ENCODE data around the gene PDZD7. TPM values are rescaled to one million over a fixed set of nuclear protein-coding genes. Genes with fewer than 3 reads are reported as not detected.
A peak's percentile ranks its signal among the peaks of the same experiment; 100 is the strongest.

The PDZD7 gene
- total and polyA plus RNA-seq, 4 donors: 0.06 to 0.09 (median 0.07) TPM; not detected in 1

DNA sequence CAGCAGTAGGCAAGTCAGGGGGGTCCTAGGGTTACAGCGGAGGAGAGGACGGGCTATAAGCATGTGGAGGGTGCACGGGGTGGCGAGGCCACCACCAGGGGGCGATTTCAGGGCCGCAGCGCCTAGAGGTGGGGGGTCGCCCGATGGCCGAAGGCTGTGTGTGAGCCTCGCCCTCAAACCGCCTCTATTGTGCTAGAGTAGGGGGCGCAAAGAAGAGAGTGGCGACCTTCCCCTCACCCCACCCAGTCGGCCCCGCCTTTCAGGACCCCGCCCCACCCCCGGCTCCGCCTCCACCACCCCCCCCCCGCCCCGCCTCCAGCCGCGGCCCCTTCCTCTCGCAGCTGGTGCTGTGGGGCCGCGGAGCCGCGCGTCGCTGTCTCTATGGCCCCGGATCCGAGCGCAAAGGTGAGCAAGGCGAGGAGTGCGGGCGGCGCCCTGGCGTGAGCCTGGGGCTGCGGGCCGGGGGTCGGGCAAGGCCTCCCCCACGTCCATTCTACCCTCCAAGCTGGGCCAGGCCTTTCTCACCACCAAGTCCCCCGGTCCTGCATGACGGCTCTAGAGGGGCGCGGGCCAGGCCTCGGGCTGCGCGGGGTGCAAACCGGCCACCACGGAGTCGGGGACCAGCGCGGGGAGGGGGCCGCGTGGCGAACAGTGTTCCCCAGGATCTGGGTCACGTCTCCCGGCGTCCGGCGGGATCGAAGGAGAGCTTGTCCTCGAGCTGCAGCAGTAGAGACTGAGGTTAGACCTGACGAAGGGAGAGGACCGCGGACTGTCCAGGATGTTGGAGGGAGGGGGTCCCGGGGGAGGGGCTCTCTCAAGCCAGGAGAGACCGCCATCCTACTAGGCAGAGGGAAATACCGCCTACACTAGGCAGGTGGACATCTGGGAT lies 61.5 kb downstream of the PDZD7 start, which contains the start of gene SEMA4G:
Gene SEMA4G (plus strand): TSS at position 318 of the 889 bp plus-strand sequence. CDS start 3,409 bp downstream, outside the sequence.
- peak within 1 kb of the TSS; percentile 0 to 65 for H3K27ac ChIP-seq (ENCODE audit: low read depth in 1 of 2, low read length in 2 of 2)
- TF ChIP-seq YY1 (IDR thresholded peaks at IDR 0.05) (no peak), RAD21 (IDR thresholded peaks at IDR 0.05) (peak in 1 of 2 donors; percentile 23), TAF1 (conservative IDR thresholded peaks at IDR 0.05) (no peak), FOXA2 (IDR thresholded peaks at IDR 0.05) (no peak), FOXA1 (IDR thresholded peaks at IDR 0.05) (no peak)
- TF ChIP-seq, protein P1, sequence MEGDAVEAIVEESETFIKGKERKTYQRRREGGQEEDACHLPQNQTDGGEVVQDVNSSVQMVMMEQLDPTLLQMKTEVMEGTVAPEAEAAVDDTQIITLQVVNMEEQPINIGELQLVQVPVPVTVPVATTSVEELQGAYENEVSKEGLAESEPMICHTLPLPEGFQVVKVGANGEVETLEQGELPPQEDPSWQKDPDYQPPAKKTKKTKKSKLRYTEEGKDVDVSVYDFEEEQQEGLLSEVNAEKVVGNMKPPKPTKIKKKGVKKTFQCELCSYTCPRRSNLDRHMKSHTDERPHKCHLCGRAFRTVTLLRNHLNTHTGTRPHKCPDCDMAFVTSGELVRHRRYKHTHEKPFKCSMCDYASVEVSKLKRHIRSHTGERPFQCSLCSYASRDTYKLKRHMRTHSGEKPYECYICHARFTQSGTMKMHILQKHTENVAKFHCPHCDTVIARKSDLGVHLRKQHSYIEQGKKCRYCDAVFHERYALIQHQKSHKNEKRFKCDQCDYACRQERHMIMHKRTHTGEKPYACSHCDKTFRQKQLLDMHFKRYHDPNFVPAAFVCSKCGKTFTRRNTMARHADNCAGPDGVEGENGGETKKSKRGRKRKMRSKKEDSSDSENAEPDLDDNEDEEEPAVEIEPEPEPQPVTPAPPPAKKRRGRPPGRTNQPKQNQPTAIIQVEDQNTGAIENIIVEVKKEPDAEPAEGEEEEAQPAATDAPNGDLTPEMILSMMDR (IDR thresholded peaks at IDR 0.05; ENCODE audit: low read depth, low read length, missing input control): peak; percentile 41
- WGBS: 1% methylated on average over 70 of the region's 70 CpGs
- peak within 1 kb of the TSS; percentile 10 to 18 for H3K9ac ChIP-seq (ENCODE audit: low read depth in 1 of 2, low read length in 2 of 2)
- H3K9me3 ChIP-seq (ENCODE audit: control insufficient read depth in 4 of 4, low read length in 3 of 4): no peaks in the 10 kb centered on the region
- H3K27me3 ChIP-seq (ENCODE audit: control insufficient read depth in 4 of 4, insufficient read depth in 4 of 4, low read length in 3 of 4): no peaks in the 10 kb centered on the region
- H3K4me1 ChIP-seq (ENCODE audit: control insufficient read depth in 4 of 4, insufficient read depth in 4 of 4, low read length in 3 of 4): peaks cover 17 to 53% (median 39%) of the 10 kb centered on the region in 4 donors
- H3K4me3 ChIP-seq (ENCODE audit: low read depth in 1 of 3, low read length in 3 of 3): peak within 1 kb of the TSS; percentile 64 to 86 (median 77)
- H3K36me3 ChIP-seq (ENCODE audit: control insufficient read depth in 4 of 4, insufficient read depth in 3 of 4, low read depth in 1 of 4, low read length in 3 of 4): peaks cover 0 to 6% (median 1%) of the 10 kb centered on the region in 4 donors
- peak; percentile 65 for DNase-seq (ENCODE audit: low spot score)

DNA sequence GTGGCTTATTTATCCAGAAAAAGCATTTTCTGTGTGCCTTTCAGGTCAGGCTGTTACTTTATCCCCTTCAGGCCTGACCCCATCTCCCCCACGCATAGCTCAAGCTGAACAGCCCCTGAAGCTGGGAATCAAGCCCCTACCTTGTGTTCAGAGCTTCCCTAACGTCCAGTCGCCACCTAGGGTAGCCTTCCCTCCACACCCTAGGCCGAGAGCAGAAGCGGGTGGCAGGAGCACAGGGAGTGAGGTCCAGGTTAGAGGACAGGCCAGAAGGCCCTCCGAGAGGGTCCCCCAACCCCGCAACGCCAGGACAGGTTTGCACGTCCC lies 62.1 kb downstream of the PDZD7 start:
- H3K27ac ChIP-seq (ENCODE audit: low read depth in 1 of 2, low read length in 2 of 2): no peak overlapping the region
- no peaks in the 10 kb centered on the region for H3K9me3 ChIP-seq (ENCODE audit: control insufficient read depth in 4 of 4, low read length in 3 of 4)
- TF ChIP-seq HNF4A (conservative IDR thresholded peaks at IDR 0.05) (no peak), FOXA2 (IDR thresholded peaks at IDR 0.05) (no peak)
- TF ChIP-seq, protein P2, sequence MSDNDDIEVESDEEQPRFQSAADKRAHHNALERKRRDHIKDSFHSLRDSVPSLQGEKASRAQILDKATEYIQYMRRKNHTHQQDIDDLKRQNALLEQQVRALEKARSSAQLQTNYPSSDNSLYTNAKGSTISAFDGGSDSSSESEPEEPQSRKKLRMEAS (IDR thresholded peaks at IDR 0.05): no peak
- DNase-seq (ENCODE audit: low spot score): no peak
- no peaks in the 10 kb centered on the region for H3K27me3 ChIP-seq (ENCODE audit: control insufficient read depth in 4 of 4, insufficient read depth in 4 of 4, low read length in 3 of 4)
- H3K4me3 ChIP-seq (ENCODE audit: low read depth in 1 of 3, low read length in 3 of 3): peak overlapping the region; percentile 27 to 77 (median 40)
- peaks cover 0 to 3% (median 0%) of the 10 kb centered on the region in 4 donors for H3K36me3 ChIP-seq (ENCODE audit: control insufficient read depth in 4 of 4, insufficient read depth in 3 of 4, low read depth in 1 of 4, low read length in 3 of 4)
- peaks cover 17 to 59% (median 45%) of the 10 kb centered on the region in 4 donors for H3K4me1 ChIP-seq (ENCODE audit: control insufficient read depth in 4 of 4, insufficient read depth in 4 of 4, low read length in 3 of 4)
- H3K9ac ChIP-seq (ENCODE audit: low read depth in 1 of 2, low read length in 2 of 2): peak overlapping the region in 1 of 2 donors; percentile 0
- WGBS: 15% methylated on average over 9 of the region's 9 CpGs

DNA sequence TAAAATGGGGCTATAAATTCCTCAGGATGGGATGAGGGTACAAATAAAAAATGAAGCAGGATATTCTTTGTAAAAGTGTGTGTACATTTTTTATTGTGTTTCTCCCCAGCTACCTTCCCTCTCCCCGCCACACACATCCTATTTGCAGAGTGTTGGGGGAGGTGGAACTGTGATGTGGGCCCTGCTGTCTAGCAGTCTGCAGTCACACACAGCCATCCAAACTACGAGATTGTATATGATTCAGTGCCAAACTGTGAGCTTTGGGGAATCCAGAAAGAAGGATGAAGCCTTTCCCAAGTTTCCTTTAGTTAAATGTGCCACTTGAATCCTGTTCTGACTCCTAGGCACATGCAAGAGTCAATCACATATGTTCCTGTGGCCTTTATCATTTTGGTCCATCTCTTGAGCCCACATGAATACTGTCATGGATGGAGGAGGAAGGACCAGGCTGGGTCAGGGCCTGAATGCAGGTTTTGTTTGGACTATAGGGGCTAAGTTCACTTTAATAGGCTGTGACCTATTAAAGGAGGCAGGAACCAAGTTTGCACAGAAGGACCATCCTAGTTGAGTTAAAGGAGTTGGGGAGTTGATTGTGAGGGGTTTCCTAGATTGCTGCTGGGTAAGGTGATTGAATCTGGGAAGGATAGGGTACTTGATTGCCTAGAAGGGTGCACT lies 62.7 kb downstream of the PDZD7 start:
- Histone ChIP-seq H3K36me3 (ENCODE audit: control insufficient read depth in 4 of 4, insufficient read depth in 3 of 4, low read depth in 1 of 4, low read length in 3 of 4) (peaks cover 0 to 3% (median 1%) of the 10 kb centered on the region in 4 donors), H3K27me3 (ENCODE audit: control insufficient read depth in 4 of 4, insufficient read depth in 4 of 4, low read length in 3 of 4) (no peaks in the 10 kb centered on the region), H3K4me3 (ENCODE audit: low read depth in 1 of 3, low read length in 3 of 3) (peak overlapping the region in 1 of 3 donors; percentile 40), H3K4me1 (ENCODE audit: control insufficient read depth in 4 of 4, insufficient read depth in 4 of 4, low read length in 3 of 4) (peaks cover 17 to 62% (median 46%) of the 10 kb centered on the region in 4 donors), H3K27ac (ENCODE audit: low read depth in 1 of 2, low read length in 2 of 2) (no peak overlapping the region), H3K9ac (ENCODE audit: low read depth in 1 of 2, low read length in 2 of 2) (no peak overlapping the region), H3K9me3 (ENCODE audit: control insufficient read depth in 4 of 4, low read length in 3 of 4) (no peaks in the 10 kb centered on the region)
- 84% methylated on average over 2 of the region's 2 CpGs for WGBS
- peak; percentile 63 to 85 for TF ChIP-seq HNF4A (conservative IDR thresholded peaks at IDR 0.05)
- TF ChIP-seq RXRA (IDR thresholded peaks at IDR 0.05): peak; percentile 14 to 20
- TF ChIP-seq, protein P2 (IDR thresholded peaks at IDR 0.05): no peak
- no peak for DNase-seq (ENCODE audit: low spot score)
